ENCODE results near the gene MCM9.

MCM9 gene

GRCh38 chr6:118772886-118773285, 162.1 kb downstream of the MCM9 start:
- no peak for TF ChIP-seq CTCF (IDR thresholded peaks at IDR 0.05; ENCODE audit: low read length)
- TF ChIP-seq EZH2 (IDR thresholded peaks at IDR 0.05; ENCODE audit: borderline replicate concordance, low read length) = no peak
- no peak overlapping the region for H3K9ac ChIP-seq (ENCODE audit: low read length)
- no peaks in the 10 kb centered on the region for H3K9me2 ChIP-seq (ENCODE audit: low read depth, low read length)
- H3F3A ChIP-seq (ENCODE audit: insufficient read depth, low read length) = no peaks in the 10 kb centered on the region
- H3K4me1 ChIP-seq (ENCODE audit: insufficient read depth, low read length, severe bottlenecking) = peaks cover 11% of the 10 kb centered on the region
- H4K20me1 ChIP-seq (ENCODE audit: insufficient read depth, low read length) = no peaks in the 10 kb centered on the region
- H3K4me2 ChIP-seq (ENCODE audit: low read length) = no peak overlapping the region
- H3K36me3 ChIP-seq (ENCODE audit: insufficient read depth, low read length) = no peaks in the 10 kb centered on the region
- H3K9me3 ChIP-seq (ENCODE audit: low read length) = no peaks in the 10 kb centered on the region
- H3K27ac ChIP-seq (ENCODE audit: low read depth, low read length, poor library complexity, severe bottlenecking) = no peak overlapping the region
- H3K4me3 ChIP-seq (ENCODE audit: low read depth, low read length, poor library complexity, severe bottlenecking) = no peak overlapping the region
- H3K79me2 ChIP-seq (ENCODE audit: insufficient read depth, low read length) = no peaks in the 10 kb centered on the region
- H2AFZ ChIP-seq (ENCODE audit: low read length) = no peak overlapping the region
- H3K27me3 ChIP-seq (ENCODE audit: insufficient read depth, low read length) = no peaks in the 10 kb centered on the region

- H3K9me2 ChIP-seq (ENCODE audit: low read depth, low read length) = no peaks in the 10 kb centered on the region
- no peak overlapping the region for H3K4me3 ChIP-seq (ENCODE audit: low read depth, low read length, poor library complexity, severe bottlenecking)
- H3K36me3 ChIP-seq (ENCODE audit: insufficient read depth, low read length) = no peaks in the 10 kb centered on the region
- no peak overlapping the region for H3K27ac ChIP-seq (ENCODE audit: low read depth, low read length, poor library complexity, severe bottlenecking)
- H3K27me3 ChIP-seq (ENCODE audit: insufficient read depth, low read length) = no peaks in the 10 kb centered on the region
- H3F3A ChIP-seq (ENCODE audit: insufficient read depth, low read length) = no peaks in the 10 kb centered on the region
- H3K9ac ChIP-seq (ENCODE audit: low read length) = no peak overlapping the region
- H3K4me1 ChIP-seq (ENCODE audit: insufficient read depth, low read length, severe bottlenecking) = peaks cover 11% of the 10 kb centered on the region
- no peak overlapping the region for H3K4me2 ChIP-seq (ENCODE audit: low read length)
- H3K9me3 ChIP-seq (ENCODE audit: low read length) = no peaks in the 10 kb centered on the region
- H4K20me1 ChIP-seq (ENCODE audit: insufficient read depth, low read length) = no peaks in the 10 kb centered on the region
- TF ChIP-seq EZH2 (IDR thresholded peaks at IDR 0.05; ENCODE audit: borderline replicate concordance, low read length) (no peak), CTCF (IDR thresholded peaks at IDR 0.05; ENCODE audit: low read length) (no peak)
- no peak overlapping the region for H2AFZ ChIP-seq (ENCODE audit: low read length)
- no peaks in the 10 kb centered on the region for H3K79me2 ChIP-seq (ENCODE audit: insufficient read depth, low read length)
Measured at GRCh38 chr6:118771253-118771652, 163.7 kb downstream of the MCM9 start.

DNA sequence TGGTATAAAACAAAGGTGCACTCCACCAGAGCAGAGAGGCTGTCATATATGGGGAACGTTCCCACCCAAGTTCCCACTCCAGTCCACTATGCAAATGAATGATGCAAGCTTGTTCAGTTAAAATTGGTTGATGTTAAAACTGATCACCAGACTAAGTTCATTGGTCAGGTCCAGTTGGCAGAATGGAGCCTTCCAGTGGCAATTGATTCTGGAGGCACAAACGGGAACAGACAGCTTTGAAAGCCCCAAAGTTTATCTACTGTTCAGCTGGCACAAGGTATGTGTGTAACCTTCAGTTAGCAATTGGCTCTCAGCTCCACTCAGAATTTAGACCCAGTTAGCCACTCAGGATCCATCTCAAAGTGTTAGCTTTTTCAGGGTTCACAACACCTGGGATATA, 164.1 kb downstream of the MCM9 start:
- Histone ChIP-seq H3K36me3 (ENCODE audit: insufficient read depth, low read length) (no peaks in the 10 kb centered on the region), H3K4me2 (ENCODE audit: low read length) (no peak overlapping the region), H3K79me2 (ENCODE audit: insufficient read depth, low read length) (no peaks in the 10 kb centered on the region), H2AFZ (ENCODE audit: low read length) (no peak overlapping the region), H3K9me2 (ENCODE audit: low read depth, low read length) (no peaks in the 10 kb centered on the region), H3K4me3 (ENCODE audit: low read depth, low read length, poor library complexity, severe bottlenecking) (no peak overlapping the region), H3K4me1 (ENCODE audit: insufficient read depth, low read length, severe bottlenecking) (peaks cover 11% of the 10 kb centered on the region), H3K9ac (ENCODE audit: low read length) (no peak overlapping the region), H3K27me3 (ENCODE audit: insufficient read depth, low read length) (no peaks in the 10 kb centered on the region), H3F3A (ENCODE audit: insufficient read depth, low read length) (no peaks in the 10 kb centered on the region), H3K27ac (ENCODE audit: low read depth, low read length, poor library complexity, severe bottlenecking) (no peak overlapping the region), H3K9me3 (ENCODE audit: low read length) (no peaks in the 10 kb centered on the region), H4K20me1 (ENCODE audit: insufficient read depth, low read length) (no peaks in the 10 kb centered on the region)
- no peak for TF ChIP-seq CTCF (IDR thresholded peaks at IDR 0.05; ENCODE audit: low read length)
- TF ChIP-seq EZH2 (IDR thresholded peaks at IDR 0.05; ENCODE audit: borderline replicate concordance, low read length) = no peak
